NB4 (cell line): Measurements from ENCODE around the gene DNMT1.

Experiments used
- DNase-seq: peaks from one replicate; pipeline ENCODE4 v3.0.0; 2010; ENCODE audit warnings: low read depth
- H3K4me3 ChIP-seq: one replicate; pipeline ENCODE4 v1.5.1; 2011; ENCODE audit warnings: mild to moderate bottlenecking, low read depth, low read length, moderate library complexity
- CTCF ChIP-seq: IDR thresholded peaks from one replicate; pipeline ENCODE4 v1.5.1; 2012; ENCODE audit warnings: low read depth, low read length
- MAX ChIP-seq: IDR thresholded peaks from 2 replicates; pipeline ENCODE4 v1.6.1; 2011; ENCODE audit warnings: low read depth, low read length
- MYC ChIP-seq: IDR thresholded peaks from 2 replicates; pipeline ENCODE4 v1.6.1; 2011; ENCODE audit warnings: low read depth, low read length
- POLR2A ChIP-seq: IDR thresholded peaks from 2 replicates; pipeline ENCODE4 v1.6.1; 2011; ENCODE audit warnings: mild to moderate bottlenecking; ENCODE audit not compliant: insufficient read length; ENCODE audit errors: extremely low read depth

DNMT1 gene

GRCh38 chr19:10111405-10111811 is 83.3 kb downstream of the DNMT1 start, which contains the start of gene P2RY11:
P2RY11 (plus strand) TSS chr19:10111693; CDS start chr19:10111722, 29 bp downstream.
- no peak within 1 kb of the TSS for H3K4me3 ChIP-seq
- peak; percentile 97 for TF ChIP-seq MAX
- TF ChIP-seq POLR2A = peak; percentile 75
- peak; percentile 97 for TF ChIP-seq MYC
- TF ChIP-seq CTCF = no peak
- peak; percentile 98 for DNase-seq

GRCh38 chr19:10110972-10111317 is 83.8 kb downstream of the DNMT1 start:
- no peak for DNase-seq
- no peak overlapping the region for H3K4me3 ChIP-seq
- TF ChIP-seq CTCF (no peak), MAX (no peak), MYC (no peak), POLR2A (no peak)

- TF ChIP-seq MAX = no peak
- TF ChIP-seq POLR2A = no peak
- no peak for TF ChIP-seq CTCF
- TF ChIP-seq MYC = no peak
- no peak overlapping the region for H3K4me3 ChIP-seq
These were observed 84.4 kb downstream of the DNMT1 start for GRCh38 chr19:10110076-10110971.

DNA sequence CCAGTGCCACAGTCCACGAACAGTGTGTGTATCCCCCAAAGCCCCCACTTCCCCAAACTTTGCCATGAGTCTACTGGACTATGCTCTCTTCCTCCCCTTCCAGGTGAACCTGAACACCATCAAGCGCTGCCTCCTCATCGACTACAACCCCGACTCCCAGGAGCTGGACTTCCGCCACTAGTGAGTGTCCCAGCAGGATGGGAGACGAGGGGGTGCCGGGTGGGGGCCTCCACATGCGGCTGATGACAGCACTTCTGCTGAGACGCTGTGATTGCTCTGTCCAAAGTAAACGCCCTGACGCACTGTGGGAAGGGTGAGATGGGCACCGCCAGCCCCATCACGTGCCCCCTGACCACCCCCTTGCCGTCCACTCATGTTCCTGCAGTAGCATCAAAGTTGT is 85.2 kb downstream of the DNMT1 start:
- TF ChIP-seq CTCF (no peak), MYC (no peak), POLR2A (no peak), MAX (no peak)
- H3K4me3 ChIP-seq = no peak overlapping the region
- DNase-seq = peak; percentile 36

More at GRCh38 chr19:10110076-10110971, 84.4 kb downstream of the DNMT1 start:
- peak; percentile 60 for DNase-seq

- peak overlapping the region; percentile 71 for H3K4me3 ChIP-seq
- TF ChIP-seq CTCF = no peak
- no peak for TF ChIP-seq MAX
- no peak for TF ChIP-seq POLR2A
- no peak for TF ChIP-seq MYC
- DNase-seq = peak; percentile 24
These were observed 86.9 kb downstream of the DNMT1 start for GRCh38 chr19:10107817-10108367.
